ENCODE data around the gene FOXL2NB. TPM values are rescaled to one million over a fixed set of nuclear protein-coding genes. Genes with fewer than 3 reads are reported as not detected.

The FOXL2NB gene
- total RNA-seq, 1 donor from 2014 or later: 1.5 TPM

DNA sequence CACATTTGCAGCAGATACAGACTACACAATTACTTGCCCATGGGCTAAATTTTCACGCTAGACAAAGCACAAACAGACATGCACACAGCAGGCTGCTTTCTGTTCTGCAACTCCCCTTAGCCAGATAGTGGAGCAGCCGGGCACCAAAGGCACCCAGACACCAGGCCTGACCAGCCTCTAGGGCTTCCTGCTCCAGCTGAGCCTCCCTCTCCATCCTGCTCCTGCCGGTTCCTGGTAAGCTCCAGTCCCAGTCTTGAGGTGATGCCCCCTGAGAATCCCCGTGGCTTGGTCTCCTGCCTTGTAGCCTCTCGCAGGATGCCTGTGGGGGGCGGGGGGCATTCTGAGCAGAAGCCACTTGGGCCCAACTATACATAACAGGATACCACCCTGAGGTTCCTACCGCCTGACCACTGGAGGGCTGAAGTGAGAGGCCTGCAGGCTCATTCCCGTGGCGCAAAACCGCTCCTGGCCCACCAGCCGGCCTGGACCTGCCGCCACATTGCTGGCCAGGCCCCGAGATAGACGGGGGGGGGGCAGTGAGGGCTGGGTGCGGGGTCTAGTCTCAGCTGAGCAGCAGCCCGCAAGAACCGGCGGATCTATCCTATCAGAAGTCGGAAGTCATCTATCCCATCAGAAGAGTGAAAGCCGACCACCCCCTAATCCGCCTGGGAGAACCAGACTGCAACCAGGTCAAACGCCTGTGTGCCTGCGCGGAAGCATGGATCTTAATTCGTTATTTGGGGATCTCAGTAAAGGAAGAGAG, 4.0 kb upstream of the FOXL2NB start:
- TF ChIP-seq POLR2A (IDR thresholded peaks at IDR 0.05): no peak
- no peak for TF ChIP-seq CTCF (IDR thresholded peaks at IDR 0.05)
- intact Hi-C loops (cut with DNase I): no loop called here
- no peak overlapping the region for H3K27ac ChIP-seq
- H3K4me3 ChIP-seq: no peak overlapping the region
- DNase-seq (ENCODE audit: extremely low spot score in 2 of 2): no peak
- no peaks in the 10 kb centered on the region for H3K9me3 ChIP-seq
- peaks cover 4% of the 10 kb centered on the region for H3K27me3 ChIP-seq
- H3K36me3 ChIP-seq: no peaks in the 10 kb centered on the region
- H3K4me1 ChIP-seq: peaks cover 36% of the 10 kb centered on the region

GRCh38 chr3:138943724-138944653, 3.0 kb upstream of the FOXL2NB start:
- intact Hi-C loops (cut with DNase I): no loop called here
- TF ChIP-seq POLR2A (IDR thresholded peaks at IDR 0.05) (no peak), CTCF (IDR thresholded peaks at IDR 0.05) (no peak), POLR2AphosphoS5 (IDR thresholded peaks at IDR 0.05; ENCODE audit: insufficient read depth in 1 of 2, low read depth in 1 of 2) (no peak)
- no peaks in the 10 kb centered on the region for H3K36me3 ChIP-seq
- peak overlapping the region; percentile 45 to 59 for H3K4me3 ChIP-seq
- H3K9me3 ChIP-seq: no peaks in the 10 kb centered on the region
- peaks cover 4% of the 10 kb centered on the region for H3K27me3 ChIP-seq
- H3K4me1 ChIP-seq: peaks cover 28% of the 10 kb centered on the region
- no peak for DNase-seq (ENCODE audit: extremely low spot score in 2 of 2)
- H3K27ac ChIP-seq: no peak overlapping the region

GRCh38 chr3:138944654-138944928, 2.4 kb upstream of the FOXL2NB start:
- H3K4me3 ChIP-seq: peak overlapping the region; percentile 45 to 59

DNA sequence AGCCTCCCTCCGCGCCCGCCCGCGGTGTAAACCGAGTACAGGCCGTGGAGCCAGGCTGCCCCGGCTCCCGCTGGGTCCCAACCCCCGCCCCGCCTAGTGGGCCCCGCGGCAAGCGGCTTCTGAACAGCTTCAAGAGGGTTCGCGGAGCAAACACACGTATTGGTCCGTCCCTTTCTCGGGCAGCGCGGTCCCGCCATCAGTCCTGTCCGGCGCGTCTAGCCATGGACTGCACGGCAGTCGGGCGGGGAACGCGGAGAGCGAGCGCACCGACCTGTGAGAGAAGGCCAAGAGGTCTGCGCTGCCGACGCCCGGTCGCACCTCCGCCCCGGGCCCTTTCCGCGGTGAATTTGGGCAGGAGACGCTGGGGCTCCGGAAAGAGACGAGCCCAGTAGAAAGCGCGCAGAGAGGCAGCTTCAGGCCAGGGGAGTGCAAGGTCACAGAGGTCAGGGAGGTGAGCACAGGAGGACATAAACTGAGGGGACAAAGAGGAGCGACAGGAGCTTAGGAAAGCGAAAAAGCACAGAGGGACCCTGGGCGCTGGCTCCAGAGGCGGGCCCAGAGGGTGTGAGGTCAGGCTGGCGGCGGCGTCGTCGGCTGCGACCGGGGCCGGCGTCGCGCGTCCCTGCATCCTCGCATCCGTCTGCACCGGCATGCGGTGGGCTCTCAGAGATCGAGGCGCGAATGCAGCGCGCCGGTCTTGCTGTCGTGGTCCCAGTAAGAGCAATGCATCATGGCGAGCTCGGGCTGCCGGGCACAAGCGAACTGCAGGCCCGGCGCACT, 1.9 kb upstream of the FOXL2NB start:
- Histone ChIP-seq H3K4me1 (peaks cover 39% of the 10 kb centered on the region), H3K36me3 (no peaks in the 10 kb centered on the region), H3K27ac (no peak overlapping the region), H3K27me3 (peaks cover 4% of the 10 kb centered on the region), H3K9me3 (no peaks in the 10 kb centered on the region), H3K4me3 (peak overlapping the region; percentile 45 to 59)
- DNase-seq (ENCODE audit: extremely low spot score in 2 of 2): no peak
- no peak for TF ChIP-seq POLR2A (IDR thresholded peaks at IDR 0.05)
- no peak for TF ChIP-seq POLR2AphosphoS5 (IDR thresholded peaks at IDR 0.05; ENCODE audit: insufficient read depth in 1 of 2, low read depth in 1 of 2)
- TF ChIP-seq CTCF (IDR thresholded peaks at IDR 0.05): no peak
- intact Hi-C loops (cut with DNase I): no loop called here

More at GRCh38 chr3:138944654-138944928, 2.4 kb upstream of the FOXL2NB start:
- H3K9me3 ChIP-seq: no peaks in the 10 kb centered on the region
- H3K27ac ChIP-seq: no peak overlapping the region
- intact Hi-C loops (cut with DNase I): no loop called here
- peaks cover 34% of the 10 kb centered on the region for H3K4me1 ChIP-seq
- H3K27me3 ChIP-seq: peaks cover 4% of the 10 kb centered on the region
- H3K36me3 ChIP-seq: no peaks in the 10 kb centered on the region
- TF ChIP-seq CTCF (IDR thresholded peaks at IDR 0.05): no peak
- TF ChIP-seq POLR2AphosphoS5 (IDR thresholded peaks at IDR 0.05; ENCODE audit: insufficient read depth in 1 of 2, low read depth in 1 of 2): no peak
- no peak for TF ChIP-seq POLR2A (IDR thresholded peaks at IDR 0.05)
- DNase-seq (ENCODE audit: extremely low spot score in 2 of 2): no peak
